HepG2 (cell line): ENCODE measurements around the gene IFT122. TPM values are rescaled to one million over a fixed set of nuclear protein-coding genes. Genes with fewer than 3 reads are reported as not detected.

ENCODE experiments used
- ATF2 ChIP-seq: sonication (generic); formaldehyde crosslinking; IDR thresholded peaks from 2 replicates; pipeline ENCODE4 v1.4.0; 2020; ENCODE audit warnings: missing genetic modification reagents
- CBFB ChIP-seq: sonication (generic); formaldehyde crosslinking; IDR thresholded peaks from 2 replicates; pipeline ENCODE4 v1.4.0; 2020; ENCODE audit warnings: missing genetic modification reagents
- DDIT3 ChIP-seq: sonication (generic); formaldehyde crosslinking; IDR thresholded peaks from 2 replicates; pipeline ENCODE4 v1.4.0; 2020; ENCODE audit warnings: mild to moderate bottlenecking, missing genetic modification reagents
- DMAP1 ChIP-seq: IDR thresholded peaks from 2 replicates; pipeline ENCODE4 v1.6.1; 2016
- DNMT3B ChIP-seq: conservative IDR thresholded peaks from 2 replicates; pipeline ENCODE4 v1.6.1; 2016; ENCODE audit warnings: missing biosample characterization, control low read depth
- EED ChIP-seq: sonication (generic); formaldehyde crosslinking; IDR thresholded peaks from 2 replicates; pipeline ENCODE4 v1.5.0; 2020; ENCODE audit warnings: mild to moderate bottlenecking, missing genetic modification reagents
- ETV5 ChIP-seq: IDR thresholded peaks from 2 replicates; pipeline ENCODE4 v1.6.1; 2018; ENCODE audit warnings: missing biosample characterization, missing genetic modification reagents, inconsistent platforms, borderline replicate concordance
- FOXA1 ChIP-seq, 2 experiments: fragments of 450-650 bp in 1 of 2; sonication (generic) in 1 of 2; formaldehyde crosslinking in 1 of 2; IDR thresholded peaks; 2 replicates each; pipeline versions ENCODE4 v1.4.0 to v1.6.1; 2016 to 2020; ENCODE audit warnings: missing genetic modification reagents in 1 of 2
- GPN1 ChIP-seq: sonication (generic); formaldehyde crosslinking; IDR thresholded peaks from 2 replicates; pipeline ENCODE4 v1.5.1; 2020; ENCODE audit warnings: missing genetic modification reagents, borderline replicate concordance
- HMG20A ChIP-seq: IDR thresholded peaks from 2 replicates; pipeline ENCODE4 v1.6.1; 2016; ENCODE audit warnings: borderline replicate concordance
- KAT8 ChIP-seq: IDR thresholded peaks from 2 replicates; pipeline ENCODE4 v1.6.1; 2016; ENCODE audit warnings: missing genetic modification reagents, missing compliant biosample characterization
- MEF2D ChIP-seq: sonication (generic); formaldehyde crosslinking; IDR thresholded peaks from 2 replicates; pipeline ENCODE4 v1.5.1; 2020; ENCODE audit warnings: mild to moderate bottlenecking, missing genetic modification reagents
- MEIS2 ChIP-seq: sonication (generic); formaldehyde crosslinking; IDR thresholded peaks from 2 replicates; pipeline ENCODE4 v1.9.0; 2021; ENCODE audit warnings: mild to moderate bottlenecking, missing genetic modification reagents
- NFYB ChIP-seq: sonication (generic); formaldehyde crosslinking; IDR thresholded peaks from 2 replicates; pipeline ENCODE4 v1.4.0; 2020; ENCODE audit warnings: missing genetic modification reagents
- NKX3-1 ChIP-seq: sonication (generic); formaldehyde crosslinking; IDR thresholded peaks from 2 replicates; pipeline ENCODE4 v1.5.0; 2020; ENCODE audit warnings: missing genetic modification reagents
- RNF219 ChIP-seq: sonication (generic); formaldehyde crosslinking; IDR thresholded peaks from 2 replicates; pipeline ENCODE4 v1.5.0; 2020; ENCODE audit warnings: mild to moderate bottlenecking, missing genetic modification reagents
- THAP11 ChIP-seq: IDR thresholded peaks from 2 replicates; pipeline ENCODE4 v1.6.1; 2016; ENCODE audit warnings: missing biosample characterization, missing genetic modification reagents
- ZBTB8A ChIP-seq: sonication (generic); formaldehyde crosslinking; IDR thresholded peaks from 2 replicates; pipeline ENCODE4 v1.4.0; 2020; ENCODE audit warnings: mild to moderate bottlenecking, low read depth, missing genetic modification reagents, borderline replicate concordance
- ZFX ChIP-seq: sonication (generic); formaldehyde crosslinking; IDR thresholded peaks from 2 replicates; pipeline ENCODE4 v1.4.0; 2020; ENCODE audit warnings: mild to moderate bottlenecking, low read depth, missing genetic modification reagents, moderate library complexity
- ZNF280B ChIP-seq: sonication (generic); formaldehyde crosslinking; IDR thresholded peaks from 2 replicates; pipeline ENCODE4 v1.5.0; 2020; ENCODE audit warnings: missing genetic modification reagents, mild to moderate bottlenecking, borderline replicate concordance
- ZNF563 ChIP-seq: sonication (generic); formaldehyde crosslinking; IDR thresholded peaks from 2 replicates; pipeline ENCODE4 v1.8.0; 2022; ENCODE audit warnings: mild to moderate bottlenecking, moderate library complexity, missing genetic modification reagents
- ZNF766 ChIP-seq: sonication (generic); formaldehyde crosslinking; IDR thresholded peaks from 2 replicates; pipeline ENCODE4 v1.5.0; 2020; ENCODE audit warnings: missing genetic modification reagents, borderline replicate concordance
- polyA plus RNA-seq, 8 experiments: library from polyadenylated mRNA; depleted of rRNA in 3 of 8; stranded (reverse) in 7 of 8; unstranded in 1 of 8; fragments of >200 nt; fragmentation: Illumina TruSeq in 4 of 8; extraction: Trizol in 4 of 8; gene quantifications; 2 replicates each; pipeline versions ENCODE4 v1.2.1 to v1.2.3, GENCODE V29; 2011 to 2016; ENCODE audit warnings: low read depth in 4 of 8, missing spikeins in 1 of 8, mixed read lengths in 1 of 8; ENCODE audit not compliant: insufficient read depth in 1 of 8
- total RNA-seq, 5 experiments: library from RNA; depleted of rRNA; stranded (reverse); fragments of >200 nt; fragmentation: Illumina TruSeq; extraction: Trizol; gene quantifications; 2 replicates each; pipeline ENCODE4 v1.2.3, GENCODE V29; 2016; ENCODE audit warnings: low read depth in 1 of 5
- TF ChIP-seq, protein P1 (sequence below): sonication (generic); formaldehyde crosslinking; IDR thresholded peaks from 2 replicates; pipeline ENCODE4 v1.4.0; 2020; ENCODE audit warnings: low read depth, mild to moderate bottlenecking, missing genetic modification reagents

Gene IFT122
- total and polyA plus RNA-seq, 2 of the 13 experiments (the other 11 are each of a cell fraction or from before 2014, with no cell fraction given) = 10.1 to 10.3 TPM

DNA sequence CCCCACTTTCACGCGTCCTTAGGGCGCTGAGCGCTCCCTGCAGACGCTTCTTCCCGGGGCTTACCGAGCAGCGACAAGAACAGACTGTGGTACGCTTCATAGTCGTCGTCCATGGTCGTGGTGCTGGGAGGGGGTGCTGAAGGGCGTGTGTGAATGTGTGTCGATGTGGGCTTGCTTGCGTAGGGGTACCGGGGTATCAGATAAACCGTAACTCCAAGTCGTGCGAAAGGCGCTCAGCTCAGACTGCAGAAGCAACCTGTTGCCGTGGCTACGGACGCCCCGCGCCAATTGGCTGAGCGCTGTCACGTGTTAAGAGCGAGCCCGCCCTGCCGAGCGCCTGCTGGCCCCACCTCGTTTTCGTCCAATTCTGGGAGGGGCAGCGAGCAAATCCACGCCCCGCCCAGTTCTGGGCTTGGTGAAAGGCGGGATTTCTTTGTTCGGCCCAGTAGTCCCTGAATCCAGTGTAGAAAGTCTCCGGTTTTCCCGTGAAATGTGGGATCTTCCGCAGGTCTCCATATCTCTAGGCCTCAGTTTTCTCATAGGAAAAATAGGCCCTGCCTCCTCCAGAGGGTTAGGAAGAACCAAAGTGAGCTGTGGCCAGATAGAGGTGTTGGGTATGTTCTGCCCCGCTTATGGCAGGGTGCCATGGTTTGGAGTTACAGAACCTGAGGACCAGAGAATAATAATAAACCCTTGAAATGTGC is 11.5 kb upstream of the IFT122 start, which contains the start of gene EFCAB12 (continued):
- TF ChIP-seq DDIT3 (no peak), ZNF563 (no peak), MEF2D (CRISPR knock-in tag) (peak; percentile 22; the same call in 1 of the 2 replicates), ATF2 (no peak), EED (CRISPR knock-in tag) (peak; percentile 84; the same call in 1 of the 2 replicates), KAT8 (CRISPR knock-in tag) (0 out of 2 replicates have a peak, but pooled peaks have one; percentile 35), RNF219 (CRISPR knock-in tag) (no peak), ETV5 (CRISPR knock-in tag) (peak; percentile 20; the same call in 1 of the 2 replicates), ZNF280B (CRISPR knock-in tag) (0 out of 2 replicates have a peak, but pooled peaks have one; percentile 46), NFYB (CRISPR knock-in tag) (peak; percentile 93), HMG20A (CRISPR knock-in tag) (no peak), CBFB (CRISPR knock-in tag) (no peak), DNMT3B (CRISPR knock-in tag) (0 out of 2 replicates have a peak, but pooled peaks have one; percentile 27), ZNF766 (CRISPR knock-in tag) (peak; percentile 74; the same call in 1 of the 2 replicates), ZFX (CRISPR knock-in tag) (peak; percentile 75), MEIS2 (CRISPR knock-in tag) (peak; percentile 57; the same call in 1 of the 2 replicates), DMAP1 (peak; percentile 50; the same call in 1 of the 2 replicates), ZBTB8A (CRISPR knock-in tag) (peak; percentile 97), GPN1 (no peak), NKX3-1 (0 out of 2 replicates have a peak, but pooled peaks have one; percentile 40), THAP11 (CRISPR knock-in tag) (no peak; the same call in 1 of the 2 replicates), FOXA1 (IDR thresholded peaks at IDR 0.05) (no peak), FOXA1 (CRISPR knock-in tag; IDR thresholded peaks at IDR 0.05) (no peak)
- TF ChIP-seq, protein P1, sequence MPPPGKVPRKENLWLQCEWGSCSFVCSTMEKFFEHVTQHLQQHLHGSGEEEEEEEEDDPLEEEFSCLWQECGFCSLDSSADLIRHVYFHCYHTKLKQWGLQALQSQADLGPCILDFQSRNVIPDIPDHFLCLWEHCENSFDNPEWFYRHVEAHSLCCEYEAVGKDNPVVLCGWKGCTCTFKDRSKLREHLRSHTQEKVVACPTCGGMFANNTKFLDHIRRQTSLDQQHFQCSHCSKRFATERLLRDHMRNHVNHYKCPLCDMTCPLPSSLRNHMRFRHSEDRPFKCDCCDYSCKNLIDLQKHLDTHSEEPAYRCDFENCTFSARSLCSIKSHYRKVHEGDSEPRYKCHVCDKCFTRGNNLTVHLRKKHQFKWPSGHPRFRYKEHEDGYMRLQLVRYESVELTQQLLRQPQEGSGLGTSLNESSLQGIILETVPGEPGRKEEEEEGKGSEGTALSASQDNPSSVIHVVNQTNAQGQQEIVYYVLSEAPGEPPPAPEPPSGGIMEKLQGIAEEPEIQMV (CRISPR knock-in tag) = peak; percentile 65; the same call in 1 of the 2 replicates
